B cell (primary cell): ENCODE results near the gene MAN2A1. TPM values are rescaled to one million over a fixed set of nuclear protein-coding genes. Genes with fewer than 3 reads are reported as not detected.

Experiments
- ATAC-seq: fragments of 200-7000 bp; cut with Tn5 transposase; one replicate; pipeline ENCODE4 v1.10.0; 2021; ENCODE audit warnings: low read depth, mild to moderate bottlenecking, moderate number of reproducible peaks, moderate library complexity
- CTCF ChIA-PET: fragments of 350-600 bp; sonication (Branson Sonifier 250); formaldehyde crosslinking; loops from one replicate; lab custom pipeline; 2021; ENCODE audit warnings: antibody characterized with exemption, inconsistent platforms; lab: Charles Lee
- POLR2A ChIA-PET: fragments of 350-600 bp; sonication (Branson Sonifier 250); formaldehyde crosslinking; loops from one replicate; lab custom pipeline; 2021; ENCODE audit warnings: antibody characterized with exemption; lab: Charles Lee
- DNase-seq: peaks from one replicate; pipeline ENCODE4 v3.0.0; 2013
- H2AFZ ChIP-seq: 2 replicates; pipeline ENCODE4 v1.6.1; 2012; ENCODE audit warnings: mild to moderate bottlenecking, low read depth, low read length; ENCODE audit not compliant: insufficient read depth, poor library complexity, severe bottlenecking
- H3K27ac ChIP-seq, 2 donors: 1 replicate in 1 of 2; 2 replicates in 1 of 2; pipeline ENCODE4 v1.5.1; 2012 to 2013; ENCODE audit warnings: low read length in 2 of 2, mild to moderate bottlenecking in 2 of 2, moderate library complexity in 1 of 2
- H3K27me3 ChIP-seq, 4 experiments: fragments of 200-600 bp in 1 of 4; sonication (generic) in 1 of 4; replicated peaks in 1 of 4; 1 replicate in 2 of 4; 2 replicates in 2 of 4; pipeline versions ENCODE4 v1.6.1 to v1.7.0; 2013 to 2016; ENCODE audit warnings: low read length in 3 of 4, mild to moderate bottlenecking in 2 of 4, mixed read lengths in 1 of 4, moderate library complexity in 1 of 4; ENCODE audit not compliant: insufficient read depth in 4 of 4, control insufficient read depth in 3 of 4; ENCODE audit errors: control extremely low read depth in 1 of 4
- H3K36me3 ChIP-seq, 2 experiments: replicated peaks in 1 of 2; 1 replicate in 1 of 2; 2 replicates in 1 of 2; pipeline versions ENCODE4 v1.6.1 to v1.7.1; 2013; ENCODE audit warnings: low read length in 1 of 2; ENCODE audit not compliant: insufficient read depth in 2 of 2, control insufficient read depth in 1 of 2; ENCODE audit errors: control extremely low read depth in 1 of 2, extremely low read depth in 1 of 2
- H3K4me1 ChIP-seq, 2 donors: fragments of 200-600 bp in 1 of 2; sonication (generic) in 1 of 2; 1 replicate in 1 of 2; 2 replicates in 1 of 2; pipeline versions ENCODE4 v1.5.1 to v1.6.1; 2013 to 2017; ENCODE audit warnings: low read length in 2 of 2; ENCODE audit not compliant: control insufficient read depth in 2 of 2, insufficient read depth in 2 of 2
- H3K4me2 ChIP-seq: replicated peaks from 2 replicates; pipeline ENCODE3; 2012; ENCODE audit warnings: mild to moderate bottlenecking, low read depth, low read length; ENCODE audit not compliant: poor library complexity, severe bottlenecking
- H3K4me3 ChIP-seq, 5 experiments: fragments of 200-600 bp in 1 of 5; sonication (generic) in 1 of 5; 1 replicate in 3 of 5; 2 replicates in 2 of 5; pipeline versions ENCODE4 v1.5.1 to v1.7.0; 2011 to 2016; ENCODE audit warnings: low read length in 4 of 5, mild to moderate bottlenecking in 4 of 5, low read depth in 2 of 5, control low read depth in 1 of 5, moderate library complexity in 1 of 5; ENCODE audit not compliant: insufficient read depth in 1 of 5; ENCODE audit errors: control extremely low read depth in 1 of 5, extremely low read depth in 1 of 5
- H3K79me2 ChIP-seq: fragments of 200-600 bp; sonication (generic); one replicate; pipeline ENCODE4 v1.6.0; 2016; ENCODE audit warnings: low read length; ENCODE audit not compliant: control insufficient read depth, insufficient read depth
- H3K9ac ChIP-seq: fragments of 200-600 bp; sonication (generic); 2 replicates; pipeline ENCODE4 v1.6.1; 2017; ENCODE audit warnings: mild to moderate bottlenecking, low read length, moderate library complexity
- H3K9me3 ChIP-seq, 3 donors: one replicate each; pipeline versions ENCODE4 v1.6.1 to v1.7.1; 2013; ENCODE audit warnings: low read length in 2 of 3; ENCODE audit not compliant: control insufficient read depth in 2 of 3, insufficient read depth in 1 of 3; ENCODE audit errors: control extremely low read depth in 1 of 3
- H4K20me1 ChIP-seq: 2 replicates; pipeline ENCODE4 v1.6.0; 2012; ENCODE audit warnings: mild to moderate bottlenecking, low read length; ENCODE audit not compliant: insufficient read depth, control insufficient read depth, poor library complexity, severe bottlenecking
- H3K27ac Mint-ChIP-seq: one replicate; pipeline ENCODE4 v1.8.0; 2021; ENCODE audit warnings: mixed read lengths
- H3K27me3 Mint-ChIP-seq: one replicate; pipeline ENCODE4 v1.8.0; 2021; ENCODE audit warnings: mixed read lengths
- H3K4me1 Mint-ChIP-seq: one replicate; pipeline ENCODE4 v1.8.0; 2021; ENCODE audit warnings: mixed read lengths
- H3K4me3 Mint-ChIP-seq: one replicate; pipeline ENCODE4 v1.8.0; 2021; ENCODE audit warnings: mixed read lengths
- H3K9me3 Mint-ChIP-seq: one replicate; pipeline ENCODE4 v1.8.0; 2022; ENCODE audit warnings: mixed read lengths; ENCODE audit not compliant: insufficient read depth
- CTCF ChIP-seq: fragments of 200-600 bp; IDR thresholded peaks from one replicate; pipeline ENCODE4 v1.8.0; 2022; ENCODE audit warnings: antibody characterized with exemption, mild to moderate bottlenecking
- EZH2 ChIP-seq: IDR thresholded peaks from 2 replicates; pipeline ENCODE4 v1.6.1; 2012; ENCODE audit warnings: borderline replicate concordance, low read depth, mild to moderate bottlenecking, moderate library complexity, low read length; ENCODE audit not compliant: insufficient read depth, poor library complexity, severe bottlenecking
- WGBS: methylation state at CpG from one replicate; pipeline ENCODE4 v1.1.5; 2013; ENCODE audit warnings: missing lambda C conversion rate; ENCODE audit not compliant: insufficient coverage; 5-methylcytosine and 5-hydroxymethylcytosine counted together
- intact Hi-C: fragments of 100-400 bp; cut with micrococcal nuclease; formaldehyde crosslinking; loops from one replicate; pipeline ENCODE4 v1.10.0; 2022
- polyA plus RNA-seq: library from polyadenylated mRNA; depleted of rRNA; stranded (reverse); fragments of >200 nt; gene quantifications from 2 replicates; pipeline ENCODE4 v1.2.3, GENCODE V29; 2012
- total RNA-seq, 2 donors: library from RNA; stranded (reverse); fragments of 120-200 nt in 1 of 2; gene quantifications; 1 replicate in 1 of 2; 2 replicates in 1 of 2; pipeline versions ENCODE4 v1.2.3 to v1.2.4, GENCODE V29; 2013 to 2022

The MAN2A1 gene
- total and polyA plus RNA-seq, 2 donors (not counting 1 experiment from before 2014, with no cell fraction given), result 12.7 to 55.0 TPM

DNA sequence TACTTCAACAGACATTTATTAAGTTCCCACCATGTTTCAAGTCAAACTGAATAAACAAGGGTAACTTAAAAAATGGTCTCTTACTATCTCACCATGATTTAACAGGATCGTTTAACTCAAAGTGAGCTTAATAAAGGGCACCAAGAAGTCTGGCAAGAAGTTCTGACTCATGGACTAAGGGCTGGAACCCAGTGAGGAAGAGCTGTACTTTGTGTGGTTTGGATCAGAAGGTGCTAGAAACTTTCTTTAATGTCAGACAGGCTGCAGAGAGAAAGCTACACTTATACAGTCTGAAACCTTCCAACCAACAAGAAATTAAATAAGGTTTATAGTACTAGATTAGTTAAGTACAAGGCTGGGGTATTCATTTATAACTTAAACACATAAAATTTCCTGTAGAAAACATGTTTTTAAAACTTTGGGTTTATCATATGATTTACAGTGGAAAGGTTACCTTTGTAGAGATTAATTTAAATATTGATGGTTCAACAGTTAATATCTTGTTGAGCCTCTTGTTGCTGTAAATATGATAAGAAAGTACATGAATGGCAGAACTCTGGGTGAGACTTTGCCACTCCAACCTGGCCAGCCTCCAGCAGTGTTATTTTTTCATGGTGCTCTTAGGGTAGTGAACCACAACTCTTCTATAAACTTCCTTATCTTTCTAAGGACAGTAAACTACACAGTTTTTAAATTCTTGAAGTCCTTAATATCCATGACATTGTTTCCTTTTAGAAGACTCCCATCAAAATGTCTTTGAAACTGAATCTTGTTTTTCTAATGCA lies 162.8 kb downstream of the MAN2A1 start:
- TF ChIP-seq EZH2, result no peak
- TF ChIP-seq CTCF, result no peak
- H4K20me1 ChIP-seq, result no peaks in the 10 kb centered on the region
- H3K79me2 ChIP-seq, result no peaks in the 10 kb centered on the region
- H3K9me3 ChIP-seq, result no peaks in the 10 kb centered on the region
- H3K27ac ChIP-seq, result no peak overlapping the region
- H3K4me1 ChIP-seq, result no peaks in the 10 kb centered on the region
- POLR2A ChIA-PET, result no interaction called here
- H3K4me3 ChIP-seq, result no peak overlapping the region
- H2AFZ ChIP-seq, result no peak overlapping the region
- Mint-ChIP-seq H3K4me3 (no peak overlapping the region), H3K9me3 (no peaks in the 10 kb centered on the region), H3K4me1 (no peaks in the 10 kb centered on the region), H3K27ac (no peak overlapping the region), H3K27me3 (no peaks in the 10 kb centered on the region)
- no peaks in the 10 kb centered on the region for H3K27me3 ChIP-seq
- H3K36me3 ChIP-seq, result peaks cover 14 to 69% of the 10 kb centered on the region in 2 experiments
- H3K4me2 ChIP-seq, result no peak overlapping the region
- no peak for ATAC-seq
- H3K9ac ChIP-seq, result no peak overlapping the region
- no CpG with 5 or more reads among the region's 1 CpG for WGBS
- CTCF ChIA-PET, result interaction anchor here (0.6 kb wide), 1 partner anchor 8 kb away, joined by 3 read pairs; no protein-coding TSS in a partner anchor
- no peak for DNase-seq
- intact Hi-C loops, result no loop called here

- H3K4me1 ChIP-seq, result no peaks in the 10 kb centered on the region
- POLR2A ChIA-PET, result no interaction called here
- WGBS, result 82% methylated on average over 2 of the region's 3 CpGs
These were observed 163.7 kb downstream of the MAN2A1 start for GRCh38 chr5:109853377-109853776.

More at GRCh38 chr5:109853377-109853776, 163.7 kb downstream of the MAN2A1 start:
- TF ChIP-seq CTCF, result no peak
- no peak for TF ChIP-seq EZH2
- CTCF ChIA-PET, result no interaction called here
- ATAC-seq (no peak), DNase-seq (no peak)
- Mint-ChIP-seq H3K27me3 (no peaks in the 10 kb centered on the region), H3K9me3 (no peaks in the 10 kb centered on the region), H3K27ac (no peak overlapping the region), H3K4me3 (no peak overlapping the region), H3K4me1 (no peaks in the 10 kb centered on the region)
- no peak overlapping the region for H3K4me2 ChIP-seq
- peaks cover 12 to 71% of the 10 kb centered on the region in 2 experiments for H3K36me3 ChIP-seq
- no peak overlapping the region for H3K27ac ChIP-seq
- no peaks in the 10 kb centered on the region for H3K9me3 ChIP-seq
- intact Hi-C loops, result no loop called here
- H3K4me3 ChIP-seq, result no peak overlapping the region
- H3K27me3 ChIP-seq, result no peaks in the 10 kb centered on the region
- no peak overlapping the region for H2AFZ ChIP-seq
- no peaks in the 10 kb centered on the region for H3K79me2 ChIP-seq
- H3K9ac ChIP-seq, result no peak overlapping the region
- H4K20me1 ChIP-seq, result no peaks in the 10 kb centered on the region
